Measurements from ENCODE around the gene COL9A3.

The COL9A3 gene

GRCh38 chr20:62855120-62855519, 38.3 kb downstream of the COL9A3 start:
- DNase-seq (ENCODE audit: low read depth) = no peak
- TF ChIP-seq CTCF (IDR thresholded peaks at IDR 0.05; ENCODE audit: insufficient read depth, low read depth, low read length, missing control alignments) = no peak
- no peak overlapping the region for H3K4me3 ChIP-seq (ENCODE audit: low read length)

DNA sequence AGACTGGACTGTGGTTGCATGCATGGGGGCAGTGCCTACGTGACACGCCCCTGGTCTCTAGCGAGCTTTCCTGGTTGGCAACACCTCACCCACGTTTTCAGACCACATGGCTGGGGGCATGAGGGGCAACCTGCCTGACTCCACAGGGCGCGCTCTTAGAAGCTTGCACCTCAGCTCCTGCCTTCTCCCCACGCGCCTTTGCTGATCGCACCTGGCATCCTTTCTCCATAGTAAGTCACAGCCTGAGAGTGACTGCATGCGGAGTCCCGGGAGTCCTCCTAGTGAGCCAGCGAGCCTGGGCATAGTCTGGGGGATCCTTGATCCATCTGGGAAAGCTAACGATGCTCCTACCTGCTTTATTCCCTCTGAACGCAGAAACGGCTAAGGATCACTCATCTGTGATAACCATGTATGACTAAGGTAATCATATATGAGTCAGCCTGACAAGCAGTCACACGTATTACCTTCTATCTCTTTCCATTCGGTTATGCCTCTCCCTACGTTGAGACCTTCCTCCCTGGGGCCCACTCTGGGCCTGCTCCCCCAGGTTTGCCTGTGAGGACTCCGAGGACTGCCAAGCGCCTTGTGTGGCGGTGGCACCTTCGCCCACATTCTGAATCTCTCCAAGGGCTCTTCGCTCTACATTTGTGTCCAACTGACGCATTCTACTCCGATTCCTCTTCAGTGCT, 40.2 kb downstream of the COL9A3 start:
- no peak for TF ChIP-seq CTCF (IDR thresholded peaks at IDR 0.05; ENCODE audit: insufficient read depth, low read depth, low read length, missing control alignments)
- no peak overlapping the region for H3K4me3 ChIP-seq (ENCODE audit: low read length)

DNA sequence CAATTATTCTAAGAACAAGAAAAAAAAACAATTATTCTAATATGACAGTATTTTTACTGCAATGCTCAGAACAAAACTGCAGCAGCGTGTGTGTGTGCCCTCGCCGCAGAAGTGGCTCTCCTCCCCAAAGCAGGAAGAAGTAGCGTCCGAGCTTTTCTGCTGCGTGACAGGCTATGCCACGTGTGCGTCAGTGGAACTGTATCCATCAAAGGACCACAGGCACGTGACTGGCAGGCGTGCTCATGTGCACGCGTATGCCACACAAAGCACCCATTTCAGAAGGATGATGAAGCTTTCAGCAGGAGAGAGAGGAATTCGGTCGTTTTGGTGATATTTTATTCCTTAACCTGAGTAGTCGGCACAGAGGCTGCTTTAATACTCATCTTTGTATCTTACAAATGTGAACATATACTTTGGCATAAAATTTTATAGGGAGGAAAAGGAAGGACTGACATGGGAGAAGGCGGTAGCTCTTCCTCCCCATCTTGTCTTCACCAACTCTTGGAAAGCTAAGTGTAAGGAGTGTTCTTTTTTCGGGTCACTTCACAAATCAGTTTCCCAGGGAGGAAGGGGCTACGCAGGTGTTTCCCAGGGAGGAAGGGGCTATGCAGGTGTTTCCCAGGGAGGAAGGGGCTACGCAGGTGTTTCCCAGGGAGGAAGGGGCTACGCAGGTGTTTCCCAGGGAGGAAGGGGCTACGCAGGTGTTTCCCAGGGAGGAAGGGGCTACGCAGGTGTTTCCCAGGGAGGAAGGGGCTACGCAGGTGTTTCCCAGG, 41.4 kb downstream of the COL9A3 start:
- TF ChIP-seq CTCF (IDR thresholded peaks at IDR 0.05; ENCODE audit: insufficient read depth, low read depth, low read length, missing control alignments) = no peak
- no peak overlapping the region for H3K4me3 ChIP-seq (ENCODE audit: low read length)
- DNase-seq (ENCODE audit: low read depth) = no peak

More for the DNA sequence above, 40.2 kb downstream of the COL9A3 start:
- peak; percentile 87 for DNase-seq (ENCODE audit: low read depth)

DNA sequence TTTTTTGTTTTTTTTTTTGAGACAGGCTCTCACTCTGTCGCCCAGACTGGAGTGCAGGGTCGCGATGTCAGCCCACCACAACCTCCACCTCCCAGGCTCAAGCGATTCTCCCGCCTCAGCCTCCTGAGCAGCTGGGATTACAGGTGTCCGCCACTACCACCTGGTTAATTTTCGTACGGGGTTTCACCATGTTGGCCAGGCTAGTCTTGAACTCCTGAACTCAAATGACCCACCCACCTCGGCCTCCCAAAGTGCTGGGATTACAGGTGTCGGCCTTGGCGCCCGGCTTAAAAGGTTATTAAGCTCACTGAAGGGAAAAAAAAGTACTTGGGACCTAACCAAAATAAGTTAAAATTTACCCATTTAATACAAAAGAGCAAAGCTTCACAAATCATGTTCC, 42.9 kb downstream of the COL9A3 start:
- no peak overlapping the region for H3K4me3 ChIP-seq (ENCODE audit: low read length)
- no peak for DNase-seq (ENCODE audit: low read depth)
- TF ChIP-seq CTCF (IDR thresholded peaks at IDR 0.05; ENCODE audit: insufficient read depth, low read depth, low read length, missing control alignments) = no peak

DNA sequence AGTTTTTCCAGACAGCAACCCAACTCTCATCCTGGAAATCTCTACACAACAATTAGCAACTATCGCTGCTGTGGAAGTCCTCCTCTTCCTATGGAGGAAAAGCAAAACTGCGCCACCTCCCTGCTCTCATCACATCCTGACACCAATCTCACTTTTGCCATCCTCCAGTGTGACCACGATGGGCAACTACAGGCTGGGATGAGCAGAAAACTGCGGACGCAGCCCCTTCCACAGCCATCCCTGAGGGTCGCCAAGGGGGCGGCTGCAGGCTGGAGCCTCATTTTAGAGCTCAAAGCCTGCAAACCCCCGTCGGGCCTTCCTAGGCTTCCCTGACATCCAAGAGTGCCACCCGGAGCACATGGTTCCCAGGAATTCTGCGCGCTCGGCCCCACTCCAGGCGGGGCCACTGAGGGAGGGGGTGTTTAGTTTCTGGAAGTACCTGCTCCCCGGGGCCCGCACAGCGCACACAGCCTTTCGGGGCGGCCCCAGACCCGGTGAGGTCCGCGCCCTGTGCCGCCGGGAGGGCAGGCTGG, 43.6 kb downstream of the COL9A3 start:
- peak; percentile 50 for DNase-seq (ENCODE audit: low read depth)
- peak; percentile 31 for TF ChIP-seq CTCF (IDR thresholded peaks at IDR 0.05; ENCODE audit: insufficient read depth, low read depth, low read length, missing control alignments)
- peak overlapping the region; percentile 54 for H3K4me3 ChIP-seq (ENCODE audit: low read length)

- DNase-seq (ENCODE audit: low read depth) = peak; percentile 38
- peak overlapping the region; percentile 54 for H3K4me3 ChIP-seq (ENCODE audit: low read length)
- no peak for TF ChIP-seq CTCF (IDR thresholded peaks at IDR 0.05; ENCODE audit: insufficient read depth, low read depth, low read length, missing control alignments)
These were observed 44.3 kb downstream of the COL9A3 start for GRCh38 chr20:62860924-62861691.
